ENCODE data around the gene MIGA2.
A peak's percentile ranks its signal among the peaks of the same experiment; 100 is the strongest.

Gene MIGA2

GRCh38 chr9:129078691-129079503 is 42.5 kb downstream of the MIGA2 start:
- CTCF ChIA-PET, result interaction anchor here (0.7 kb wide), 1 partner anchor 10 kb away, joined by 3 read pairs; no protein-coding TSS in a partner anchor
- Histone ChIP-seq H3K27me3 (replicated peaks in 2 of 5; ENCODE audit: control insufficient read depth in 4 of 5, insufficient read depth in 5 of 5, low read length in 4 of 5) (no peaks in the 10 kb centered on the region), H3K36me3 (ENCODE audit: control insufficient read depth in 4 of 4, insufficient read depth in 4 of 4, low read length in 3 of 4) (peaks cover 0 to 4% (median 0%) of the 10 kb centered on the region in 4 experiments), H3K4me3 (ENCODE audit: control insufficient read depth in 1 of 7, extremely low read depth in 1 of 7, insufficient read depth in 4 of 7, low read depth in 2 of 7, low read length in 6 of 7) (no peak overlapping the region), H3K4me1 (ENCODE audit: control extremely low read depth in 1 of 4, control insufficient read depth in 4 of 4, insufficient read depth in 4 of 4, low read length in 3 of 4) (peaks cover 2 to 26% (median 21%) of the 10 kb centered on the region in 4 experiments), H3K27ac (ENCODE audit: insufficient read depth in 1 of 2, low read depth in 1 of 2, low read length in 2 of 2, poor library complexity in 1 of 2, severe bottlenecking in 2 of 2) (no peak overlapping the region), H3K9me3 (ENCODE audit: control extremely low read depth in 1 of 5, control insufficient read depth in 4 of 5, insufficient read depth in 2 of 5, low read depth in 1 of 5, low read length in 4 of 5) (no peaks in the 10 kb centered on the region)
- POLR2A ChIA-PET, result no interaction called here
- DNase-seq, result no peak
- WGBS (ENCODE audit: insufficient coverage), result 92% methylated on average over 18 of the region's 18 CpGs

DNA sequence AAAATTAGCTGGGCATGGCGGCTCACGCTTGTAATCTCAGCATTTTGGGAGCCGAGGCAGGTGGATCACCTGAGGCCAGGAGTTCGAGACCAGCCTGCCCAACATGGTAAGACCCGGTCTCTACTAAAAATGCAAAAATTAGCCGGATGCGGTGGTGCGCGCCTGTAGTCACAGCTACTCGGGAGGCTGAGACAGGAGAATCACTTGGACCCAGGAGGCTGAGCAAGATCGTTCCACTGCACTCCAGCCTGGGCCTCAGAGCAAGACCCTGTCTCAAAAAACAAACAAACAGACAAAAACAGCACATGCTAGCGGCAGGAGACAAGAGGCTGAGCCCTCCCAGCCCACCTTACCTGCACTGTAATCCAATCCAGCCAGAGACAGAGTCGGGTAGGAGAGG is 43.4 kb downstream of the MIGA2 start:
- CTCF ChIA-PET, result interaction anchor here (0.6 kb wide), 1 partner anchor 335 kb away, joined by 3 read pairs; no protein-coding TSS in a partner anchor
- H3K27ac ChIP-seq (ENCODE audit: insufficient read depth in 1 of 2, low read depth in 1 of 2, low read length in 2 of 2, poor library complexity in 1 of 2, severe bottlenecking in 2 of 2), result peak overlapping the region in 1 of 2 experiments; percentile 69
- POLR2A ChIA-PET, result interaction anchor here (1.2 to 2.2 kb wide), 2 partner anchors 9 to 10 kb away, joined by 3 to 9 read pairs; no protein-coding TSS in a partner anchor
- H3K9me3 ChIP-seq (ENCODE audit: control extremely low read depth in 1 of 5, control insufficient read depth in 4 of 5, insufficient read depth in 2 of 5, low read depth in 1 of 5, low read length in 4 of 5), result no peaks in the 10 kb centered on the region
- H3K27me3 ChIP-seq (replicated peaks in 2 of 5; ENCODE audit: control insufficient read depth in 4 of 5, insufficient read depth in 5 of 5, low read length in 4 of 5), result no peaks in the 10 kb centered on the region
- no peak for DNase-seq
- 95% methylated on average over 11 of the region's 13 CpGs for WGBS (ENCODE audit: insufficient coverage)
- peaks cover 2 to 26% (median 21%) of the 10 kb centered on the region in 4 experiments for H3K4me1 ChIP-seq (ENCODE audit: control extremely low read depth in 1 of 4, control insufficient read depth in 4 of 4, insufficient read depth in 4 of 4, low read length in 3 of 4)
- peak overlapping the region in 6 of 7 experiments; percentile 70 to 94 (median 84) for H3K4me3 ChIP-seq (ENCODE audit: control insufficient read depth in 1 of 7, extremely low read depth in 1 of 7, insufficient read depth in 4 of 7, low read depth in 2 of 7, low read length in 6 of 7)
- peaks cover 5 to 10% (median 6%) of the 10 kb centered on the region in 4 experiments for H3K36me3 ChIP-seq (ENCODE audit: control insufficient read depth in 4 of 4, insufficient read depth in 4 of 4, low read length in 3 of 4)

GRCh38 chr9:129080298-129080600 is 43.8 kb downstream of the MIGA2 start:
- peaks cover 2 to 26% (median 21%) of the 10 kb centered on the region in 4 experiments for H3K4me1 ChIP-seq (ENCODE audit: control extremely low read depth in 1 of 4, control insufficient read depth in 4 of 4, insufficient read depth in 4 of 4, low read length in 3 of 4)
- H3K9me3 ChIP-seq (ENCODE audit: control extremely low read depth in 1 of 5, control insufficient read depth in 4 of 5, insufficient read depth in 2 of 5, low read depth in 1 of 5, low read length in 4 of 5), result no peaks in the 10 kb centered on the region
- 8% methylated on average over 10 of the region's 12 CpGs for WGBS (ENCODE audit: insufficient coverage)
- no peak for DNase-seq
- H3K36me3 ChIP-seq (ENCODE audit: control insufficient read depth in 4 of 4, insufficient read depth in 4 of 4, low read length in 3 of 4), result peaks cover 6 to 13% (median 9%) of the 10 kb centered on the region in 4 experiments
- H3K27ac ChIP-seq (ENCODE audit: insufficient read depth in 1 of 2, low read depth in 1 of 2, low read length in 2 of 2, poor library complexity in 1 of 2, severe bottlenecking in 2 of 2), result peak overlapping the region in 1 of 2 experiments; percentile 69
- POLR2A ChIA-PET, result interaction anchor here (0.7 to 2.2 kb wide), 3 partner anchors 10 to 23 kb away, joined by 3 to 9 read pairs (median 3); no protein-coding TSS in a partner anchor
- no peaks in the 10 kb centered on the region for H3K27me3 ChIP-seq (replicated peaks in 2 of 5; ENCODE audit: control insufficient read depth in 4 of 5, insufficient read depth in 5 of 5, low read length in 4 of 5)
- peak overlapping the region; percentile 62 to 94 (median 83) for H3K4me3 ChIP-seq (ENCODE audit: control insufficient read depth in 1 of 7, extremely low read depth in 1 of 7, insufficient read depth in 4 of 7, low read depth in 2 of 7, low read length in 6 of 7)
- CTCF ChIA-PET, result interaction anchor here (0.6 to 1.6 kb wide), 2 partner anchors 11 to 335 kb away, joined by 3 to 8 read pairs; no protein-coding TSS in a partner anchor

DNA sequence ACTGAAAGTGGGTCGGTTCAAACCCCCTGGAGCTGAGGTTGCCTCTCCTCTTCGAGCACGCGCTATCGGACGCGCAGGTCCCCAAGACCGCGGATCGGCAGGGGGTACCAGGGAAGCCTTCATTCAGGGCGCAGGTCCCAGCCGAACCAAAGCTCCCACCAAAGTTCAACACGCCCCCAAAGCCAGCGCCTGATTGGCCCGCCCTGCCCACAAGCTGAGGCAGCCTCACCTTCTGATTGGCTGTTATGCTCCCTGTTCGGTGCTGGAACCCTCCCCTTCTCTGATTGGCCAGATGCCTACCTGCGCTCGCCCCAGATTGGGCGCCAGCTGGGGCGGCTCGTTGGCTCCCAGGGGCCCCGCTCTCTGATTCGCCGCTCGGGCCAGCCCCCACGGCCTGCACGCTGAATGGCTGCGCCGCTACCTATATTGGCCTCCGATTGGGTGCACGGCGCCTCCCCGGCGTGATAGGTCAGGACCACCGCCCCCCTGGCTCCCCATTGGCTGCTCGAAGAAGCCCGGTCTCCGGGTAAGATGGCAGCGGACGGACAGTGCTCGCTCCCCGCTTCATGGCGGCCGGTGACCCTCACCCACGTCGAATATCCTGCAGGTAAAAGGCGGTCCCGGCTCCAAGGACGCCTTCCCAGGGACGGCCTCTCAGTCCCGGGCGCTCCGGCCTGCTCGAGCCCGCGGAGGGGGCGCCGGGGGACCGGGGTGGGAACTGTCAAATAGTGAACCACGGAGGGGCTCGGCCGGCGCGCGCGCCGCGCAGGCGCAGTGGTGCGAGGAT is 44.4 kb downstream of the MIGA2 start, which contains the start of gene DOLPP1:
TSS of gene DOLPP1 (plus strand) at position 511 of the 787 bp plus-strand sequence. CDS start at position 532, 21 bp downstream.
- POLR2A ChIA-PET, result interaction anchor here (0.6 to 2.2 kb wide), 4 partner anchors 10 to 354 kb away, joined by 3 to 9 read pairs (median 4); no protein-coding TSS in a partner anchor

DNA sequence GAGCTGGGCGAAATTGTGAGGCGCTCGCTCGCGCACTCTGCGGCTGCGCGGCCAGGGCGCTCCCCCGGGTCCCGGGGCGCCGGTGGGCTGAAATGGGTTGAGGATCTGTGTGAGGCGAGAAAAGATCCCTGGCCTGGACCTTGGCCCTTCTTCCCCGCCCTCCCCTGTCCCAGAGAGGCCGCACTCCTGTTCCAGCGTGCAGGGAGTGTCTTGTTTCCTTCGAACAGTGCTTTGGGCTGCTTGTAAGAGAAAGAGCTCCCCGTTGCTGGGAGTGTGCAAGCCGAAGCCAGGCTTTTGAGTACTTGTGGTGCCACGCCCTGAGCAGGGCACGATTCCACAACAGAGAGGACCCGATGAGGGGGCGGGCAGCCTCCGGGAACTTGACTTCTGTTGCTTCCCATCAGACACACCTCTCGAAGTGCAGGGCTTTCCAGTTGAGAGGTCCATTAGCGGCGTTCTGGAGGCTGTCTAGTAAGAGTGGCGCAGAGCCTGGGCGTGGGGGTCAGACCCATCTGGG is 45.0 kb downstream of the MIGA2 start:
- H3K4me1 ChIP-seq (ENCODE audit: control extremely low read depth in 1 of 4, control insufficient read depth in 4 of 4, insufficient read depth in 4 of 4, low read length in 3 of 4), result peaks cover 2 to 26% (median 21%) of the 10 kb centered on the region in 4 experiments
- peak overlapping the region; percentile 74 to 89 for H3K27ac ChIP-seq (ENCODE audit: insufficient read depth in 1 of 2, low read depth in 1 of 2, low read length in 2 of 2, poor library complexity in 1 of 2, severe bottlenecking in 2 of 2)
- DNase-seq, result no peak

More for the DNA sequence above, 44.4 kb downstream of the MIGA2 start, which contains the start of gene DOLPP1:
- peaks cover 6 to 19% (median 12%) of the 10 kb centered on the region in 4 experiments for H3K36me3 ChIP-seq (ENCODE audit: control insufficient read depth in 4 of 4, insufficient read depth in 4 of 4, low read length in 3 of 4)
- WGBS (ENCODE audit: insufficient coverage), result under 1% methylated on average over 52 of the region's 70 CpGs
- DNase-seq, result peak; percentile 99 to 100 (median 100)
- peak within 1 kb of the TSS; percentile 62 to 94 (median 84) for H3K4me3 ChIP-seq (ENCODE audit: control insufficient read depth in 1 of 7, extremely low read depth in 1 of 7, insufficient read depth in 4 of 7, low read depth in 2 of 7, low read length in 6 of 7)
- no peaks in the 10 kb centered on the region for H3K27me3 ChIP-seq (replicated peaks in 2 of 5; ENCODE audit: control insufficient read depth in 4 of 5, insufficient read depth in 5 of 5, low read length in 4 of 5)
- H3K9me3 ChIP-seq (ENCODE audit: control extremely low read depth in 1 of 5, control insufficient read depth in 4 of 5, insufficient read depth in 2 of 5, low read depth in 1 of 5, low read length in 4 of 5), result no peaks in the 10 kb centered on the region
- peaks cover 2 to 26% (median 21%) of the 10 kb centered on the region in 4 experiments for H3K4me1 ChIP-seq (ENCODE audit: control extremely low read depth in 1 of 4, control insufficient read depth in 4 of 4, insufficient read depth in 4 of 4, low read length in 3 of 4)
- CTCF ChIA-PET, result interaction anchor here (1.6 kb wide), 1 partner anchor 11 kb away, joined by 8 read pairs; no protein-coding TSS in a partner anchor
- H3K27ac ChIP-seq (ENCODE audit: insufficient read depth in 1 of 2, low read depth in 1 of 2, low read length in 2 of 2, poor library complexity in 1 of 2, severe bottlenecking in 2 of 2), result peak within 1 kb of the TSS; percentile 74 to 89

GRCh38 chr9:129084087-129084486 is 47.7 kb downstream of the MIGA2 start:
- CTCF ChIA-PET, result interaction anchor here (0.8 to 0.9 kb wide), 3 partner anchors 11 to 61 kb away, joined by 3 to 5 read pairs (median 3); no protein-coding TSS in a partner anchor
- peaks cover 2 to 22% (median 21%) of the 10 kb centered on the region in 4 experiments for H3K4me1 ChIP-seq (ENCODE audit: control extremely low read depth in 1 of 4, control insufficient read depth in 4 of 4, insufficient read depth in 4 of 4, low read length in 3 of 4)
- no peak for DNase-seq
- H3K27me3 ChIP-seq (replicated peaks in 2 of 5; ENCODE audit: control insufficient read depth in 4 of 5, insufficient read depth in 5 of 5, low read length in 4 of 5), result no peaks in the 10 kb centered on the region
- peaks cover 6 to 47% (median 35%) of the 10 kb centered on the region in 4 experiments for H3K36me3 ChIP-seq (ENCODE audit: control insufficient read depth in 4 of 4, insufficient read depth in 4 of 4, low read length in 3 of 4)
- H3K9me3 ChIP-seq (ENCODE audit: control extremely low read depth in 1 of 5, control insufficient read depth in 4 of 5, insufficient read depth in 2 of 5, low read depth in 1 of 5, low read length in 4 of 5), result no peaks in the 10 kb centered on the region
- 97% methylated on average over 7 of the region's 7 CpGs for WGBS (ENCODE audit: insufficient coverage)
- H3K4me3 ChIP-seq (ENCODE audit: control insufficient read depth in 1 of 7, extremely low read depth in 1 of 7, insufficient read depth in 4 of 7, low read depth in 2 of 7, low read length in 6 of 7), result no peak overlapping the region
- POLR2A ChIA-PET, result no interaction called here
- H3K27ac ChIP-seq (ENCODE audit: insufficient read depth in 1 of 2, low read depth in 1 of 2, low read length in 2 of 2, poor library complexity in 1 of 2, severe bottlenecking in 2 of 2), result no peak overlapping the region

More for the DNA sequence above, 45.0 kb downstream of the MIGA2 start:
- CTCF ChIA-PET, result interaction anchor here (1.6 kb wide), 1 partner anchor 12 kb away, joined by 8 read pairs; no protein-coding TSS in a partner anchor
- H3K4me3 ChIP-seq (ENCODE audit: control insufficient read depth in 1 of 7, extremely low read depth in 1 of 7, insufficient read depth in 4 of 7, low read depth in 2 of 7, low read length in 6 of 7), result peak overlapping the region; percentile 62 to 94 (median 84)
- no peaks in the 10 kb centered on the region for H3K9me3 ChIP-seq (ENCODE audit: control extremely low read depth in 1 of 5, control insufficient read depth in 4 of 5, insufficient read depth in 2 of 5, low read depth in 1 of 5, low read length in 4 of 5)
- POLR2A ChIA-PET, result interaction anchor here (2.2 kb wide), 1 partner anchor 12 kb away, joined by 9 read pairs; no protein-coding TSS in a partner anchor
- H3K36me3 ChIP-seq (ENCODE audit: control insufficient read depth in 4 of 4, insufficient read depth in 4 of 4, low read length in 3 of 4), result peaks cover 6 to 25% (median 18%) of the 10 kb centered on the region in 4 experiments
- WGBS (ENCODE audit: insufficient coverage), result 5% methylated on average over 24 of the region's 30 CpGs
- H3K27me3 ChIP-seq (replicated peaks in 2 of 5; ENCODE audit: control insufficient read depth in 4 of 5, insufficient read depth in 5 of 5, low read length in 4 of 5), result no peaks in the 10 kb centered on the region

Data from common myeloid progenitor, CD34-positive (primary cell).